NCI-H1694 treated with DMSO at 0.1 percent for 48 hours (cell line): Measurements from ENCODE around the gene RASEF.

Source experiments
- DNase-seq: peaks from one replicate; lab custom pipeline; 2025; lab: John Stamatoyannopoulos, UW

Gene RASEF

DNA sequence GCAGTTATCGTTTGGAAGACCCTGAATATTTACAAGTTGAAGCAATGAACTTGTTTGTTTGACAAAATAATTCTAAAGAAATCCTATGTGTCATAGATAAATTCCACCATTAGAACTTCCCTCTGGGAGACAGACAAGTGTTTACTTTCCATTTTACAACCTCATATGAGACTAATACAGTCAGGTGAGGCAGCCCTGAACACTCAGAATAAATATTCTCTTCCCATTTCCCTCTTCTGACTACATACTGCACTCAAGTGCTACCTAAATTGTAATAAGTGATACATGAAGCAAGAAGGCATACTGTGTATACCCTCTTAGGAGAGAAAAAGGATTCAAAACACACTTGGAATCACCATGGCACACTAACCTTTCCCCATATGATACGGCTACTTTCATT, 6.8 kb downstream of the RASEF start:
- DNase-seq: no peak

DNA sequence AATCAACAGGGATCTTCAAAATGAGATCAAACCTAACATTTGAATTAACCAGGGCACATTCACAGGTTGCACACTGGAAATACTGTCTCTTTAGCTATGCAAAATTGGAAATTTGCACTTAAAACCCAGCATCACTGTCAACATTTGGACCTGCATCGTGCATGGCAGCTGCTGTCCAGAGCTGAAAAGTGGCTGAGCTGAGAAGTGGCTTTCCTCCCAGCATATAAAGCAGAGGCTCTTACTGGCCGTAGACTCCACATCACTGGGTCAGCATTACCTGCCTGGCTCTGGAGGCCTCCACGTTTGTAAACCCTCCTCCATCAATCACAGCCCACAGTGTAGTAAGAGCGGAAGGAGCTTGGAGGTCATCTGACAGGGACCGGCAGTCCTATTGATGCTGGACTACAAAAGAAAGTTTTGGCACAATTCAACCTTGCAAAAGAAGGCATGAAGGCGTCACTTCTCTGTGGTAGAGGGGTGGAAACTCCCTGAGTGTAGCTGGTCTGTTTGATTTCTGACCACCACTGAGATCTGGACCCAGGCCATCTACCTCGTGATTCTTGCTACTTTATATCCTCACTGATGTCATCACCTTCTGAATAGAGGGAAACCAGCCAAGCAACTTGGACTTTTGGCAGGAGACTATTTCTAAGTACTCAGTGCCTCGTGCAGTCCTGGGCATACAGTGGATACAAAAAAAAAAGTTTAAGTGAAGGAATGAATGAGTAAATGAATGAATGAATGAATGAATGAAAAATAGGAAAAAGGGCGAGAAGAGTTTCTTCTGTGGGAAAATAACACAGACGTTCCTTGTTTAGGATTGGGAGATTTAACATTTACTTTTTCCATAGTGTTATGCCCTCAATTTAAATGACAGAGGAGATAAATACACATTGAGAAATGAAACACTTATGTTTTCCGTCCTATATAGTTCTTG, 14.8 kb downstream of the RASEF start:
- DNase-seq: no peak

DNA sequence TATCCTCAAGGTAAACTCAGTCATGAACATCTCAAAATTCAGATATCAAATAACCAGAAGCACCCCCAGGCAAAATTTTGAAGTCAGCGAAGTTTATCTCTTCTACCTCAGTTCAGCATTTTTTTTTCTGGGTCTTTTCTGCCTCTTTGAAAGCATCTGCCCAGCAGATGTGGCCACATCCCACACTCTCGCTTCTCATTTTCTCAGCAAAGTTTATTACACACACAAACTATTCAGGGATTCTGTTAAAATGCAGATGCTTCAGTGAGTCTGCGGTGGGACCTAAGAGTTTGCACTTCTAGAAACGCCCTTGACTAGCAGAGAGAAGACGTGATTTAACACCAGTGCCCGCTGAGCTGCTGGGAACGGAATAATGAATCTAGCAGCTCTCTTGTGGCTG, 19.3 kb downstream of the RASEF start:
- no peak for DNase-seq

DNA sequence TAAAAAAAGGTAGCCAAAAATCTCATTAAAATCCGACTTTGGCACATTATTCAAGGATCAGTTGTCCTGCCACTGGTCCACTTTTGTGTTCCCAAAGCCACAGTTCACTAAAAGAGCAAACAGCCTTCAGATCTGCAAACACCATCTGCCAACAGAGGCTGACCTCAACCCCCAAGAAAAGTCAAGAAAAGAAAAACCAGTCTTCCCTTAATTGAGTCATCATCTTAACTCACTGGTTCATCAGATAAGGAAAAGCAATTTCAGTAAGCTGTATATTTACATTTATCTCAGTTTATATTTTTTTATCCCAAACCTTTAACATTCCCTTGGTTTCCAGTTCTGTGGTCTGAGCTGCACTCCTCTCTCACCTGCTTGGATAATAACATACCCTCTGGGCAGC, 21.2 kb downstream of the RASEF start:
- DNase-seq: no peak

DNA sequence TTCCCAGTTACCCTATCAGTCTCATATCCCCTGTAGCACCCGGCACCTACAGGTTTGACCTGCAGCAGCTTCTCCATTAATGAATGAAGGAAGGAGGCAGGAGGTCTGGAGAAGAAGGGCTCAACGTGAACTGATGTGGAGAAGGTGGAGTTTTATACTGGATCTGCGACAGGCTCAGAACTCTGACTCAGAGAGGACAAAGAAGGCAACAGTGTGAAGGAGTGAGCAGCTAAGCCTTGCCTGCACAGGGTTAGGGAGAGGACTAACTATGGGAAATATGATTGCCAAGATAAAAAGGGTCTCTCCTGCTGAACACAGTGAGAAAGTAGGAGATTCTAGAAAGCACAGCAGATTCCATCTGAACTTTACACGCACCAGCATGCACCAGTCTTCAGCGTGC, 23.6 kb downstream of the RASEF start:
- no peak for DNase-seq

DNA sequence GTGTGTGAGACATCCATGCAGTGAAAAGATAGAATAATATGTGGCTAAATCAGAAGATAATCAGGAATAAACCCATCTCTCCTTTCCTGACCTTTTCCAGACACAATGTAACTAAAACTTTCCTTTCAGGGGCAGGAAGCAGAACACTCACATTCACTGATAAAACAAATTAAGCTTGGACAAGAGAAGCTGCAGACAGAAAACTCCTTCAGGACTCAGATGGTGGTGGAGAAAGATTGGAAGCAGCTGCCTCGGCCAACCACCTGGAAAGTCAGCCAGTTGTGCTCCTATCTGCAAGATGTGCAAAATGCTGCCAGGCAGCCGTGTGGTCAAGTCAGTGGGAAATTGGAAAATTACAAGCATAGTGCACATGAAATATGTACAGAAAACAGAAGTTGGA, 26.9 kb downstream of the RASEF start:
- no peak for DNase-seq

DNA sequence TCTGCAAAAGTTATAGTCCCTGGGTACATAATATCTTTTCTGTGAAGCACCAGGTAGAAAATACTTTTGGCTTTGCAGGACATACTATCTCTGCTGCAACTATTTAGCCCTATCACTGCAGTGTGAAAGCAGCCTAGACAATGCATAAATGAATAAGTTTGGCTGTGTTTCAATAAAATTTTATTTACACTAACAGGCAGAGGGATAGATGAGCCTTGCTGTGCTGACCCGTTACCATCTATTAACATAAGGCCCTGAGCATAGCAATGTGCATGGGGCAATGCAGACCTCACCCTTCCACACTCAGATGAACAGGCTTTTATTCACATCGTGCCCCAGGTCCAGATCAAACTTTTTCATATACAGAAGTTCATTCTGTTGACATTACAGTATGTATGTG, 27.8 kb downstream of the RASEF start:
- DNase-seq: no peak

DNA sequence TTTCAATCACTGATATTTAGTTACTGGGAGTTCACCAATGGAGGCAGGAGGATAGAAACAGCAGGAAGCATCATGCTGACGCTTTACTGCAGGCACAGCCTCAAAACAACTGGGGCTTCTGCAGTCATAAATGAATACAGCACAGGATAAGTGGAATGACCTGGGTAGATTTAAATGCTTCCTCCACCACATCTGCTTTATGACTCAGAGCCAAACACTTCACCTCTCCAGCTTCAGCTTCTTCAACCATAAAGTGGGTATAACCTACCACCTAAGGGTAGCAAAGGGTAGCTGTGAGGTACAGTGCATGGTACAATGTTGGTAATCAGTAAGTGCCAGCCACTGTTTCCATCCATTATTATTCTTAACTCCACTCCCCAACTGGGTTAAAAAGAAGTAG, 28.4 kb downstream of the RASEF start:
- DNase-seq: no peak

DNA sequence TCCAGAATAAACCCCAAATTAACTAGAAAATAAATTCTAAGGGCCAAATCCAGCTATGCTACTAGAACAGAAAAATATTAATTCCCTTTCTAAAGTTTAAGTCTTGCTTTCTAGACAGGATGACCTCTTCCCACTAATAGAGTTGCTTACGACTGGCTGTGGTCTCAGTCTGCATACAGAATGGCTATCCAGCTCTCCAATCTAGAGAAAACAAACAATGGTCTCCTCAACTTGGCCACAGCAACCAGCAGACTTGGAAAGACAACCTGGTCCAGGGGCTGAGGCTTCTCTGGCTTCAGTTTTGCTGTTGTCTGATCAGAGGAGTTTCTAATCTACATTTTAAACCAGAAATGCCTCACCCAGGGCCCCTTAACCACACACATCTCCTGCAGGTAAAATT, 28.9 kb downstream of the RASEF start:
- no peak for DNase-seq

DNA sequence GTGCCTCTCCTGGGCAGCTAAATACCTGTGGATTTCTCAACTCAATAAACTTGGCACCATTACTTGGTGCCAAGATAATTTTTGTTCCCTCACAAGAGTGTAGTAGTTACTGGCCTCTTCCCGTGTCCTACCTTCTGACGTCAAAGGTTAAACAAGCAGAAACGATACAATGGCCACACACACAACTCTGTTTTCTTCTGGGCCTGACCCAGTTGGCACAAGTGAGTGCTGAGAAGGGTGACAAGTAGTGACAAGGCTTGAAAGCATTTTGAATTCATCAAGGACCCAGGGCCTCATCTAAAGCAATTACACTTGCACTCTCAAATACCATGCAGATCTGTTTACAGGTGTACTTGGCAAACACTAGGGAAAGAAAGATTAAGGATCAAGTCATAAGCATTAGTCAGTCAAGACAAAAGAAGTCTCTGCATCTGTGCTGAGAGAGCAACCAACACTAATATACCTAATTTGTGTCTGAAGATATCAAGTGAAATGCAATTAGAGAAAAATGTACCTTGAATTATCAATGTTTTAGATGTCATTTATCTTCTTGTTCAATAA, 30.8 kb downstream of the RASEF start:
- no peak for DNase-seq

DNA sequence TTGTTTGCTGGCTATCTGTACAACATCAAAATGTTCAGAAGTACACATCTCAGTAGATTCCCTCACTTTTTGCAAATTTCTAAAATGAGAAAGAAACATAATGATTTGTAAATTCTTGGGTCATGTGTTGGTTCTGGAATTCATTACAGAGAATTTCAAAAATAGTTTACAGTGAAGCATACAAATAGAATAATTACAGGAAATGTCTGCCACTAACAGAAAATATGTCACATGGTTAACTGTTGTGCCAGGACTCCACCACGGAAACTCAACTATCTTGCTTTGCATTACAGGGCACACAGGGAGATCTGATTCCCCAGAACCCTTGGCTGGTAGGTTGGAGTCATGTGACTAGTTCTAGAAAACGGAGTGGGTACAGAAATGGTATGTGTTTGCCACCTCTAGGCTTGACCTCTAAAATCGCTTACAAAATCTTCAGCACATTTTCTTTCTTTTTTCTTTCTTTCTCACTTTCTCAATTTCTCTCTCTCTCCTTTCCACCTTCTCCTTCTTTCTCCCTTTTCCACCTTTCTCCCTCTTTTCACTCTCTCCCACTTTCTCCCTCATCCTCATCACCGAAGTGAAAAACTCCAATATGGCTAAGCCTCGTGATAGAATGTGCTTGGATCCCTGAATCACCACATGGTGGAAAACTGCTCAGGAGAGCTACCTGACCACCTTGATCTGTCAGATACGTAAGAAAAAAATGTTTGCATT, 32.4 kb downstream of the RASEF start:
- DNase-seq: no peak

DNA sequence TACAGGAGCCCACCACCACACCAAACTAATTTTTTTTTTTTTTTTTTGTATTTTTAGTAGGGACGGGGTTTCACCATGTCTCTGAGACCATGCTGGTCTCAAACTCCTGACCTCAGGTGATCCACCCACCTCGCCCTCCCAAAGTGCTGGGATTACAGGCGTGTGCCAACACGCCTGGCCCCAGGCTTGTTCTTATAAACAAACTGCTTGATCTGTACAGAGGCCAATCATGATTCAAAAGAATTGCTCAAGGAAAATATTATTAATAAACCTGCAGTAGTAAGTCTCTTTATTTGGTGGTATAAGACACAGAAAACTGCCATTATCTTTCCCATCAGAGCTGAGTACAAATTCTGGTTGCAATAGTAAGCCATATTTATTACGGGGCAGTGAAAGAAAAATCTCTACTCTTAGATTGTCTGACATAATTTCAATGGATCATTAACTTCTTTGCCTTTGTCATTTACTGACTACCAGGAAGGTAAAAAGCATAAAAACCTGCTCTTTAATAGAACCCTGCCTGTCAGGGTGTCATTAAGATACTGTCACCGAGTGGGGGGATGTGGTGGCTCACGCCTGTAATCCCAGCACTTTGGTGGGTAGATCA, 33.3 kb downstream of the RASEF start:
- DNase-seq: no peak

DNA sequence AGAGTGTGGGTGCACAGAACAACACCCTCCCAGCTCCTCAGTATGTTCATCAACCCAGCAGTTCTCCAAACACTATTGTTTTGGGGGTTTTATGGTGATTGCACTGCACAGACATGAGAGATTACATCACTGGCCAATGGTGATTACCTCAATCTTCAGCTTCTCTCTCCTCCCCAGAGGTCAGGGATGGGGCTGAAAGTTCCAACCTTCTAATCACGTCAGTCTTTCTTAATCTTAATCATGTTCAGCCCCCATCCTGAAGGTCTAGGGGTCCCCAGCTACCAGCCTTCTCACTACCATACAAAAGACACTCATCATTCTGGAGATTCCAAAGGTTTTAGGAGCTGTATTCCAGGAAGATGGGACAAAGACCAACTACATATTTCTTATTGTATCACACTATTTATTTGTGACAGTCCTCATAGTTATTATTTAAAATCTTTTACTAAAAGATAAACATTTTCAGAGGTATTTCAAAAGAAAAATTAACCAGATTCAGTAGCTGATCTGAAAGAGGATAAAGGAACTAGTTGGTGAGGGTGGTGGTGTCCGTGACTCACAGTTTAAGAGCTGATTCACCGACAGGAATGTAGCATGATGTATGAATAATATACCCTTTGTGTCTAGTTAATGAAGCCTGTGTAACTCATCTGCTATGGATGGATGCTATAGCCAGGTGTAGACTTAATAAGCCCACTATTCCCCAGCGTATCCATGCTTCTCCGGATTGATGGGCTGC, 35.6 kb downstream of the RASEF start:
- no peak for DNase-seq

DNA sequence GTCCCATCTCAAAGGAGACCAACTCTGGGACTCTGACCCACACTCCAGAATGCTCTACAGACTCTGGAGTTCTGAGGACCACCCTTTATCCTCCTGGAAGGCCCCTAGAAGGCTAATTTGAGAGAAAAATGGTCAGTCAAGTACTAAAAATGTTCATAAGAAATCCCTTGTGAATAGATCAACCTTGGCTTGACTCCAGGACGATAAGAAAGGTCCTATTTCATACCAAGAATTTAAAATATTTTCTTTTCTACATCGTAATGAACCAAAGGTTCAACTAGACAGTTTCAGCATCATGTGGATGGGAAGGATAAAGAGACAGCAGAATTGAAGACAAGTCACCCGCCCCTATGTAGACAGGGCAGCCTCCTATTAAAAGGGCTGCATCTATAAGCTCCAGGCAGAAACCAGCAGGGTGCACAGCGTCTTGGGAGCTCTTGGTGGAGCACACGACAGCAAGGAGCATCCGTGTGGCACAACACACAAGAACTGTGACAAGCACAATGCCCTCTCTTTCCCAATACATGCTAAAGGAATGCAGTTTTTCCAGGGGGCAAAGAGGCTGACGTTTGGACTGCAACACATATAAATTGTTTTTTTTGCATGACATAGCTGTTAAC, 38.3 kb downstream of the RASEF start:
- no peak for DNase-seq

DNA sequence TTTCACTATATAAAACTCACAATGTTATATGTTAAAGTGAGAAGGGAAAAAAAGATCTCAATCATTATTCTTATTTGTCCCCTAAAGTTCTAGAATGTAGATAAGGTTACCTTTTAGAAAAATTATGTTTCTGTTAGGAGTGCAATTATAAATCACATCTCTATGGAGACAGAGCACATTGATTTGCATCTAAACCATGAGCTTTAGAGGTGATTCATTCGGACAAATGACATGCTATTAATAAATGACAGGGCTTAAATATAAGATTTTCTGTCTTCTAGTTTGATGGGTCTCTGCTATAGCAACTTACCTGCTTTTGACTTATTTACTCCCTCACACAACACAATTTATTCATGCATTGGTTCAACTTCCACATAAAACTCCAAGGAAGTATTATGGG, 39.8 kb downstream of the RASEF start:
- DNase-seq: no peak

DNA sequence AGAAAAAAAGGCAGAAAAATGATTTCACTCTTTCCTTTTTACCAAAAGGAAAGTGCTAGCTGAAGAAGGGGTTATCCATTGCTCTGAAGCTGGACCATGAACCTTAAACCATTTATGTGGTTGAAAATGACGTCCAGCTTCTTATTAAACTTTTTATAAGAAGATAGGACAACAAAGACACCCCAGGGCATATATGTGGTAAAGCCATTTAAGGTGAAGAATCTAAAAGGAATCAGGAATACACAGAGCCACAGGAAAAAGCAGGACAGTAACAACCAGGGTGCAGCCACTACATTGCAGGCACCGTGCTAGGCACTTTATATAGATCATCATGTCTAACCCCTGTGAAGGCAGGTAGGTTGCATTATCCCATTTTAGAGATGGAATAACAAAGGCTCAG, 42.1 kb downstream of the RASEF start:
- no peak for DNase-seq

DNA sequence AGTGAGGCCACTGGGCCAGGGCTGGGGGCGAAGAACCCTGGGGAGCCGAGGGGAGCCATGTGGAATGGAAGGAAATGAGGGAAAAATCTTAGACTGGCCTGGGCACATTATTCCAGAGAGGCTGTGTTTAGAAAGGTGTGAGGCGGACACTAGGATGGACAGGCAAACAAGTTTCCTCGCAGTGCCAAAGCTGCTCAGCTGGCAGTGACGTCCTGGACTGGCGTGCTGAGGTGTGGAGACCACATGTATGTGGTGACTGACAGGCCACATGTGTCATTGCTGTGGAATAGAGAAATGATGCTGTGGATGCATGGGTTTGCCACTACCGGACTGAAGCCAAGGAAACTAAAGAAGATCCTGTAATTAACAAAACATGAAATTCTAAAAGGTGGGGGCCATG, 42.6 kb downstream of the RASEF start:
- no peak for DNase-seq

DNA sequence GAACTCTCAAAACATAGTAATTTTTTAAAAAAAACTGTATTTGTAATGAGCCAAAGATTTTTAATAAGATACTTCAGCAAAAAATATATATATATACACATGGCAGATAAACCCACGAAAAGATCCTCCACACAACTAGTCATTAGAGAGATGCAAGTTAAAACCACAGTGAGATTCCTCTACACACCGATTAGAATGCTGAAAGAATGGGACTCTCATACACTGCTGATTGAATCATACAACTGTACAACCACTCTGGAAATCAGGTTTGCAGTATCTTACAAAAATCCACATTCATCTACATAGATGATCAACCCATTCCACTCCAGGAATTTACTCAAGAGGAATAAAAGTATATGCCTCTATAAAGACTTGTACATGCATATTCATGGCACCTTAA, 43.7 kb downstream of the RASEF start:
- no peak for DNase-seq

DNA sequence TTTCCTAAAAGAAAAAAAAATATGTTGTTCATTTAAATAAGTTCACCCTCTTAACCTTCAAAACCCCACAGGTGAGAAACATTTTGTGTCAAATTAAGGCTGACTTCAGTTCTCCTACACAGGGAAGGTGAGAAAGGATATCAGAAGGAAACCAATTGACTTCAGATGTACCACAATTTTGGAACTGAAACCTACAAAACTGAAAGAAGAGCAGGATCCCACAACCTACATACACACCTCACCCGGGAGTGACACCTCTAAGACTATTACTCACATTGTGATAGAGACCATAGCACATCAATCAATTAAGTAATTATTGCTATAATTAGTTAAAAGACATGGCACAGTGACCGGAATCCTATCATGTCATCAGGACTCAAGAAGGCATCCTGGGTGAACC, 47.0 kb downstream of the RASEF start:
- no peak for DNase-seq

DNA sequence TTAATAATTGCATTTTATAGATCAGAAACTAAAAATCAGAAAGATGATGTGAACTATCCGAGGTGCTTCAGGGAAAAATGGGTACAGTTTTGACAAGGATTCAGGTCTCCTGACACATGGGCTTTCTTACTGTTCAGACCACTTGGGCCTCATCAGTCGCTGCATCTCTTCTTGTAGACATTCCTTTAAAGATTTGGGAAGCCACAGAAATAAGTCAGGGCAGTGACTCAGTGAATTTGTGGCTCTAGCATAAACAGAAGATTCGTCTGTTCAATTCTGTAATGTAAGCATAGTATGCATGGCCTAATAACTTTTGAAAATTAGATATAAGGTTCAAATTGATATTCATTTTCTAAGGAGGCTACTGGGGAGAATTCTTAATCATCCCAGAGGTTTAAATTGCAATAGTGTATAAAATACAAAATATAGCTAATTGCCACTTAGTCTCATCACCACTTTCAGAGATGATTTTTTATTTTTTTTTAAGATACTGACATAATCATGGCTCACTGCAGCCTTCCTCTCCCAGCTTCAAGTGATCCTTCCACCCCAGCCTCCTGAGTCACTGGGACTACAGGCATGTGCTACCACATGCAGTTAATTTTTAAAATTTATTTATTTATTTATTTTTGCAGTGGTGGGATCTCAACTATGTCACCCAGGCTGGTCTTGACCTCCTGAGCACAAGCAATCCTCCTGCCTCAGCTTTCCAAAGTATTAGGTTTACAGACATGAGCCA, 48.9 kb downstream of the RASEF start:
- no peak for DNase-seq
